GM18502 (cell line): ENCODE data around the gene ENOX2.
"Not testable (repeated sequence)": the region's sequence is repeated elsewhere in the genome, so short reads cannot be mapped to it uniquely, and the experiment has no call there.

Source experiments
- ATAC-seq: cut with Tn5 transposase; IDR thresholded peaks from one replicate; pipeline ENCODE4 v1.9.1; 2021; ENCODE audit warnings: mild to moderate bottlenecking; ENCODE audit not compliant: unreplicated experiment, poor library complexity

The ENOX2 gene, protein sequence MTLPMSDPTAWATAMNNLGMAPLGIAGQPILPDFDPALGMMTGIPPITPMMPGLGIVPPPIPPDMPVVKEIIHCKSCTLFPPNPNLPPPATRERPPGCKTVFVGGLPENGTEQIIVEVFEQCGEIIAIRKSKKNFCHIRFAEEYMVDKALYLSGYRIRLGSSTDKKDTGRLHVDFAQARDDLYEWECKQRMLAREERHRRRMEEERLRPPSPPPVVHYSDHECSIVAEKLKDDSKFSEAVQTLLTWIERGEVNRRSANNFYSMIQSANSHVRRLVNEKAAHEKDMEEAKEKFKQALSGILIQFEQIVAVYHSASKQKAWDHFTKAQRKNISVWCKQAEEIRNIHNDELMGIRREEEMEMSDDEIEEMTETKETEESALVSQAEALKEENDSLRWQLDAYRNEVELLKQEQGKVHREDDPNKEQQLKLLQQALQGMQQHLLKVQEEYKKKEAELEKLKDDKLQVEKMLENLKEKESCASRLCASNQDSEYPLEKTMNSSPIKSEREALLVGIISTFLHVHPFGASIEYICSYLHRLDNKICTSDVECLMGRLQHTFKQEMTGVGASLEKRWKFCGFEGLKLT

DNA sequence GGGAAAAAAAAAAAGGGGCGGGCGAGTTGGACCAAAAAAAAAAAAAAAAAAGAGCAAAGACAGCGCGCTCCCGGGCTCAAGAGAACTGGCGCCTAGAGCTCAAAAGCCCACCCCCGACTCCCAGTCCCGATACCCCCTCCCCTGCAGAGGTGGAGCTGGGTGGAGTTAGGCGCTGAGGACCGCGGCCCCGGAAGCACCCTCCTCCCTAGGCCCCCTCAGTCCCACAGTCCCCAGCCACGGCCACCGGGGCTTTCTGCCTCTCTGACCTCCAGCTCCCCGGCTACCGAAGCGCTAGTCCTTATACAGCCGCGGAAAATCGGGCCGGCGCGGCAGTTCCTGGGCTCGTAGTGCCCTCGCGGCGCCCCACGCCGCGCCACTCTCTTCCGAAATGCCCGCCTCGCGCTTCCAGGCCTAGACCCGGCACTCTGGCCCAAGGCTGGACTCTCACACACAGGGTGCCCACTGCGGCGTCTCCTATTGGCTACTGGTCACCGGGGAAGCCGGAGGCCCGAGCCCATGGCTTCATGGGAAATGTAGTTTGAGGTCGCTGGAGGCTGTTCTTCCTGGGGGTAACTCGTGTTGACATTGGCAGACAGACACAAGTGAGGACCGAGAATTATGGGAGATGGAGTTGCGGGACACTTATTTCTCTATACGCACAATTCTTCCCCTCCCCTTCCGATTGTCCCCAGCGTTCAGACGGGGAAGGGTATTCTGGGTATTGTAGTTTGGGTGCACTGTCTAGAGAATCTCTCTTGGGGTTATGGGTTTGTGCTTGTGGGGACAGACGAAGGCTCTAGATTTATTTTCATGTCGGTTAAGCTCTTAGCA lies at the start of gene ENOX2:
Gene ENOX2 (minus strand): TSS at position 427 of the 831 bp plus-strand sequence. CDS start 199,993 bp downstream, outside the sequence.
- ATAC-seq, result peak; percentile 98

DNA sequence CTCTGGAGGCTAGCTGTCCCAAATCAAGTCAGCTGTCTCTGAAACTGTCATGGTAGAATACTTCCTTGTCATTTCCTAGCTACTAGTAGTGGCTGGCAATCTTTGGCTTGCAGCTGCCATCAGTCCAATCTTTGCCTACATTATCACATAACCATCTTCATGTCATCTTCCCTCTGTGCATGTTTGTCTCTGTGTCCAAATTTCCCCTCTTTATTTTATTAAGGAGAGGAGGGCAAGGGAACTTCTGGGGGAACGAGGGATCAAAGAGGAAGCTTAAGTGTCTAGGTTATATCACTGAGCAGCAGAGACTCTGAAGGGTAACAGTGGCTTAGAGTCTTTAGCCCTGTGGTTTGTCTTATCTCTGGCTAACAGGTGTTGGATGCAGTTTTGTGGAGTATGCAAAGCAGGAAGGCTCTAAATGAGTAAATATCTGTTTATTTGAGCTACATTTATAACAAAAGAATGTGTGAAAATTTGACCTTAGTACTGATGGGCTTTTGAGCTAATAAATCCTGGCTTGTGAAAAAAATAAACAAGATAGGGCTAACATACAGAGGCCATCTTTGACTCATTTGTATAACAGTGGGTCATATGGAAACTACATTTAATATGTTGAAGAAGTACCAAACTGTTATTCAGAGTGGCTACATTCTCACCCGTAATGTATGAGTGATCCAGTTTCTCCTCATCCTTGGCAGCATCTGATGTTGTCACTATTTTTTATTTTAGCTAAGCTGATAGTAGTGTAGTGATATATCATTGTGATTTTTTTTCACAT lies 49.4 kb upstream of the ENOX2 start:
- ATAC-seq, result peak; percentile 97

DNA sequence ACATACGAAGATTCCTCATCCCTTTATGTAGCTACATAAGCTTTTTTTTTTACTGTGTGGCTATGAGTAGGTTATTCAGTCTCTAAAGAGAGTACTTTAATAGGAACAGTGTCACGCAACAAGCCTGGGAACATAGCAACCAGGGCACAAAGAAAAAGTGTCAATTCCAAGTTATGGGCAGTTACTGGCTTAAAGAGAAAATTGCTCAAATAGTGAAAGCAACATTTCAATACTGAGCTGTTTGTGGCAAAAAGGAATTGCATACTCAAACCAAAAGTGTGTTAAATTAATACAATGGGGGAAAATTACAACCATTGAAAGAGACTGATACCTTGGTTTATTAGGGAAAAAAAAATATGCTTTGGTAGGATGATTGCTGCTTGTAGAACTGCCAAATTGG lies 41.2 kb upstream of the ENOX2 start:
- no peak for ATAC-seq

DNA sequence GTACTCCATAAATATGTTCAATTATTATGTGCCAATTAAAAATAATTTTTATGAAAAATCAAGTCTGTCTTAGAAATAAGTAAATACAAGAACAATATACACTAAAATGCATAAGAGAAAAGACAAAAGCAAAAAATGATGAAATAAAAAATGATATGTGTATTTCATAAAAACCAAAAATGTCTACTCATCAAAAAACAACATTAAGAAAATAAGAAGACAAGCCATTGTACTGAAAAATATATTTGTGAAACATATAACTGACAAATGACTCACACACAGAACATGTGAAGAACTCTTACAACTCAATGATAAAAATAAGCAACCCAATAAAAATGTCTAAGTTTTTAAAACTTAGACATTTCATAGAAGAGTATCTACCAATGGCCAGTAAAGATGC lies 34.1 kb upstream of the ENOX2 start:
- no peak for ATAC-seq

DNA sequence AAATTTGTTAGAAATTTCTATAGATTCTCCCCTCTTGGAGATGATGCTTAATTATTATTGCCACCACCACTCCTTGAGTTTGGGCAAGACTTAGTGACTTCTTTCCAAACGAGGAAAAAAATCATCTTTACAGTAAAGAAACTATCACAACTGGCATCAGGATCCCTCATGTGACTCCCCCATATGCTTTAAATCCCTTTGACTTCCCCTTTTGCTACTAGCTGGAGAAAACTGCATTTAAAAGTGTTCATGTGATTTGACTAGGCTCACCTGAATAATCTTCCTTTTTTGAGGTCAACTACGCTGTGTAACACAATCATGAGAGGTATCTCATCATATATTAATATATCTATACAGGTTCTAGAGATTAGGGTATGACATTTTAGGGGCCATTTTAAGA lies 30.3 kb upstream of the ENOX2 start:
- ATAC-seq, result no peak

DNA sequence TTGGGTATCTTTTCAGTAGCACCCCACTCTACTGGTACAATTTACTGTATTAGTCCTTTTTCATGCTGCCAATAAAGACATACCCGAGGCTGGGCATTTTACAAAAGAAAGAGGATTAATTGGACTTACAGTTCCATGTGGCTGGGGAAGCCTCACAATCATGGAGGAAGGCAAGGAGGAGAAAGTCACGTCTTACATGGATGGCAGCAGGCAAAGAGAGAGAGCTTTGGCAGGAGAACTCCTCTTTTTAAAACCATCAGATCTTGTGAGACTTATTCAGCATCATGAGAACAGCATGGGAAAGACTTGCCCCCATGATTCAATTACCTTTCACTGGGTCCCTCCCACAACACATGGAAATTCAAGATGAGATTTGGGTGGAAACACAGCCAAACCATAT lies 17.4 kb upstream of the ENOX2 start:
- ATAC-seq, result not testable (repeated sequence)

DNA sequence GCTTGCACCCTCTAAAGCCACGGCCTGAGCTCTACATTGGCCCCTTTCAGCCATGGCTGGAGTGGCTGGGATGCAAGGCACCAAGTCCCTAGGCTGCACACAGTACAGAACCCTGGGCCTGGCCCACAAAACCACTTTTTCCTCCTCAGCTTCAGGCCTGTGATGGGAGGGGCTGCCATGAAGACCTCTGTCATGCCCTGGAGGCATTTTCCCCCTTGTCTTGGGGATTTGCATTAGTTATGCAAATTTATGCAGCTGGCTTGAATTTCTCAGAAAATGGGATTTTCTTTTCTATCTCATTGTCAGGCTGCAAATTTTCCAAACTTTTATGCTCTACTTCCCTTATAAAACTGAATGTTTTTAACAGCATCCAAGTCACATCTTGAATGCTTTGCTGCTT lies 16.7 kb upstream of the ENOX2 start:
- not testable (repeated sequence) for ATAC-seq

DNA sequence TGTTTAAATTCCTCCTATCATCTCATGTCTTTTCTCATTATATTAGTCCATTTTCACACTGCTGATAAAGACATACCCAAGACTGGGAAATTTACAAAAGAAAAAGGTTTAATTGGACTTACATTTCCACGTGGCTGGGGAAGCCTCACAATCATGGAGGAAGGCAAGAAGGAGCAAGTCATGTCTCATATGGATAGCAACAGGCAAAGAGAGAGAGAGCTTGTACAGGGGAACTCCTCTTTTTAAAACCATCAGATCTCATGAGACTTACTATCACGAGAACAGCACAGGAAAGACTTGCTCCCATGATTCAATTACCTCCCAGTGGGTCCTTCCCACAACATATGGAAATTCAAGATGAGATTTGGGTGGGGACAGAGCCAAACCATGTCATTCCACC lies 15.5 kb upstream of the ENOX2 start:
- not testable (repeated sequence) for ATAC-seq

DNA sequence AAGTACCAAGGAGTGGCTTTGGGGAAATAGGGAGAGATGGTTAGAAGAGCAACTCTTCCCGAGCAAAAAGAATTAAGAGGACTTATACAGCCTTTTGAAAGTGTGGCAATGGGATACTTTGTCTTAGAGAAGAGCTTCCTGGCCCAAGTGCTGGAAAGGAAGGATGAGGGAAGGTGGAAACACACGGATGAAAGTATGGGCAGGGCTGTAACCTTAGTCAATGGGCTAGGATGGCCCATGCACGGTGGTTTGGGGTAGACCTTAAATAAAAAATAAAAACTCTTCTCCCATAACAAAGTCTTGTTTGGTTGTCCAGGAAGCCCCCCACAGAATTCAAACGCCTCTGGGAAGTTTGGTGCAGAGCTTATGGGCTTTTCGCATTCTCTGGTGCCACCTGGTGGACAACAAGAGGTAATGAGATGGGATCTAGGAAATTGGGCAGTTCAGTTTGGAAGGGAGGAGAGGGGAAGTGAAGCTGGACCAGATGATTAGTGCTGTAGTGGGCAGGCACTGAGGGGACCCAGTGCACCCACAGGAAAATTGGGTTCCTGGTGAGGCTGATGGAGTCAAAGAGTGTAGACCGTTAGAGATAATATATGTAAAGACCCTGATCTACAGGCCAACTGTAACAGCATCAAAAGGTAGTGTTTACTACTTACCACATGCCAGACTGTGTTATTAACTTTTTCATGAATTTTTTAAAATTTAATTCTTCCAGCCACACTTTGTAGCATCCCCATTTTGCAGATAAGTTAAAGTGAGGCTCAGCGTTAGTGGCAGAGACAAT lies 13.8 kb upstream of the ENOX2 start:
- peak; percentile 85 for ATAC-seq

DNA sequence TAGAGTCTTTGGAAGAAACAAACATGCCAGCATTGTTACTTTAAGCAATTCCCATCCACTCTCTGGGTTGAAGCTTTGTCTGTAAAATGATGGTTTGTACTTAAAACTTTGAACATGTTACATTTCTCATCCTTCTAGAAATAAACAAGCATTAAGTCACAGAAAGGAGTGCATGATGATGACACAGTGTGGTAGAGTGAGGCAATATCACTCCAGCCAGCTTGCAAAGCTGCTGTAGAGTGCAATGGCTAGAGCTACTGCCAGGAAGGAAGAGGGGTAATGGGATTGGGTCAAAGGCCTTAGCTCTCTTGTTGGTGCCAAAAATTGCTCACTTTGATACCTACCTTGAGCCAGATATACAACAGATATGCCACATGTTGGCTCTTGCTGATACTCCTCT lies 12.3 kb upstream of the ENOX2 start:
- ATAC-seq, result no peak

DNA sequence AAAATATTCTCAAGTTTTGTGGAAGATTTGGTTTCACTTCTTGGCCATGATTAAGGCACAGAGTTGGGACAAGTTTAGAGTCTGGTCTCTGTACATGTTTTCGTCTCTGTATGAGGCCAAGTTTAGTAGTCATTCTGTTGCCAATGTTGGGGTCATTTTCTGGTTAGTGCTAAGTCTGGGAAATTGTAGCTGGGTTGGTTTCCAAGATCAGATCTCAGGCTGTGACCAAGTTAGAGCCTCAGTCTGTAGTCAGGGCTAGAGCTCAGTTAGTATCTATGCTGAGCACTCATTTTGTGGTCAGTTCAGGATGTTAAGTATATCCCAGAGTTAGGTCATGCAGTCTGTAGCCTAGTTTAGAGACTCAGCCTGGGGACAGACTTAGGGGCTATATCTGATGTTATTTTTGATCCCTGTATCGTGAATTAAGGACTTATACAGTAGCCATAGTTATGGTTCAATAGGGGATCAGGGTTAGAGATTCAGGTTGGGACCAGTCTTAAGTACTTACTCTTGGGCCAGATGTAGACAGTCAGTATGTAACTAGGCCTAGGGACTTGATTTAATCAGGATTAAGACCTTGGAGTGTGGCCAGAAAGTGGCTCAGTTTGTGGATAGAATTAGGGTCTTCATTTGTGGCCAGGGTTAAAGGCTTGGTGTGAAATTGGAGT lies 6.6 kb upstream of the ENOX2 start:
- ATAC-seq, result no peak

DNA sequence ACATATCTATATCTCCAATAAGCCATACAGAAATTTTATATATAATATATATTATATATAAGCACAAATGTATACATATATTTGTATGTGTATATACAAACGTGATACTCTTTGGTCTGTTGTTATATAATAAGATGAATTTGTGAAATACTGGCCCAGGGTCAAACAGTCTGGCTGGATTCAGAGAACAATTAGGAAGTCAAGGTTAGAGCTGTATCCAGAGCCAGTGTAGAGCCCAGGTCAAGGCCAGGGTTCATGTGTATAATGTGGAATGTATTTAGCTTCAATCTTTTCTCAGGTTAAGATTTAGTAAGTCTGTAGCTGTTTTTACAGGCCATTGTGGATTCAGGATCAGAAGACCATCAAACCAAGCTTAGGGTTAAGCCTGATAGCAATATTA lies 3.8 kb upstream of the ENOX2 start:
- no peak for ATAC-seq

DNA sequence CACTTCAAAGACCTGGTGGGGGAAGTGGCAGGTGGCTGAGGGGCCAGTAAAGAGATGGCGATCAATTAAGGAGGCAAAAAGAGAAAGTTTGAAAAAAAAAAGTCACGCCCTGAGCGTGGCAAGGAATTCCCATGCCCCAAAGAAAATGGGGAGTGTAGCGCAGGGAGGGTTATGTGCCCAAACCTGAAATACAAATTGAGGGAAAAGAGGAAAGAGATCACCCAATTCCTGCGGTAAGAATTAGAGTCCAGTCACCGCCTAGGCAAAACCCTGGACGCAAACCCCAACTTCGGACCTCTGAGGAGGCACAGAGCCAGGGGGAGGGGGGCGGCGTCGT lies 595 bp downstream of the ENOX2 start:
- no peak for ATAC-seq

DNA sequence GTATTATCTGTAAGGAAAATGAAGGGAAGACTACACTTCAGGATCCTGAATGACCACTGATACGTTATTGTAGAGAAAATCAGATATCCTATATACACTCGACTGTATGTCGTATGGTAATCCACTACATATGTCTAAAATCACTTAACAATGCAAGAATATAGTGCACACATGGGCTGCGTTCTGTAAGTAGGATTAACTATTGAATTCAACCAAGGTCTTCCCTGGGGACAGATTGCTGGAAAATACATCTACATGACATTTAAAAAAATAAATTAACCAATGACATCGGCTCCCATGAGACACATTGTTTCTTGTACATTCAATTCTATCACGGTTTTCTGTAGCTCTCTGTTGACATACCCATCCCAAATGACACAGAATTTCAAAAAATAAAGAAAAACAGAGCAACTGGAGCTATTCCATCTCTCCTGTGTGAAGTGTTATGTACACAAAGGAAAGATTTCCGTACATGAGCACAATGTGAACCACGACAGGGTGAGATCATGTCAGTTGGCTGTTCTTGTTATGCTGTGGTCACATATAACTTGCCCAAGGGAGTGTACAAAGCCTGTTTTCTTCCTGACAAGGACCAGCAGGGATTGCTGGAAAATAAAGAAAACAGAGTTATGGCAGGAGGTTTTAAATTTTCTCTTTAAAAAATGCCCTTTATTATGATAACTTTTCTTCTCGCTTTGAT lies 6.1 kb downstream of the ENOX2 start:
- no peak for ATAC-seq

DNA sequence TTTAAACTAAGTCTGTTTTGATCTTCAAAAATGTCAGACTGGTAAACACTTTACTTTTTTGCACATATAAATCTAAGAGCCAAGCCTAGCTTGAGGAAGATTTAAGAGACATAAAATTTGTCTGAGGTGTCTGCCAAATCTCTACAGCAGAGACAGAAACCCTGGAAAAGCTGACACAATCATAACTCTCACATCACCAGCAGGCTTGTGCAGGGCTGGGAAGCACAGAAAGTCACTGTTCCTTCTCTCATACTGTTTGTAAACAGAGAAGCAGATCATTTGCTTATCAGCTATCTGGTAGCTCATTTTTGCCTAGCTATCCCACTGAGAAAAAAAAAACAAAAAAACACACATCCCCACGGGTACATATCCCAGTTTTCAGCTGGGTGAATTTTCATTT lies 7.0 kb downstream of the ENOX2 start:
- no peak for ATAC-seq

DNA sequence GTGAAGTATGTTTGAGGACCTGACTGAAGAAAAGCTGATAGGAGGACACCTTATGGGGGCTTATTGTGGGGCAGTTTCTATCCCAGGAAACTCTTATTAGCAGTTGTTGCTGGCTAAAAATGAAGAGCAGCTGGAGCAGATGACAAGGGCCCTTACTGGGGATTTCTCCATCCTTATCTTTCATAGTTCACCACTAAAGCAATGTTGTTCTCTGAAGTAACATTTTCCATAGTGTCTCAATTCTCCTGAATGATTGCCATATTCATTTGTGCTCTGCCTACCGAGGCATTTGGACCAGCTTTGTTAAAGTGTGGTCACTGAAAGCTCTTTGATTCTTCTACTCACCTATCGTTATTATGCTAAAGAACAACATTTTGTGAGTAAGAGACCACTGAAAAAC lies 7.7 kb downstream of the ENOX2 start:
- ATAC-seq, result no peak

DNA sequence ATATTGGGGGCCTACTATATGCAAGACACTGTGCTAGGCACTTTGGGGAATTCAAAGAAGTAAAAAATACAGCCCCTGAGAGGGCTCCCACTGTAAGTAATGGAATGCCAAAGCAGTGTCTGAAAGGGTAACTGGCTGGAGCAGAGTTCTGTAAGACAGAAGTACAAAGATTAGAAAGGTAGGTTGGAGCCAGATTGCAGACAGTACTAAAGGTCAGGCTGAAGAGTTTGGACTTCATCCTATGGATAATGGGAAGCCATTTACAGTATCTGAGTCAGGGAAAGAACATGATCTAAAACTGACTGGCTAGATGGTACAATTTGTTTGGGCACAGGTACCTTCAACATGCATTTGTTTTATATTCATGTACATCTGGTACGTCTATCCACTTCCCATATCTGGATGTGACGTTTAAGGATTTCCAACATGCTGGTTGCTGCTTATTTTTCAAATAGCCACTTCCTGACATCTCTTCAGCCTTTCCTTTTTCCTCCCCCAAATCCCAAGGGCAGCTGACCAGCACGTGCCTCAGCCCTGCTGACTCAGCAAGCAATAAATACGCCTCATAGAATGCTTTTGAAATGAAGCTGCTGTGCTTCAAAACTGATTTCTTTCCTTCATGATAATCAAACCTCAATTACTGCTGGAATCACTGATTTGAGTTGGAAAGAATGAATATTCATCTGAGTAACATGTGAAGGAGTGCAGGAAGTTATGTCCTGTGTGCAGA lies 9.5 kb downstream of the ENOX2 start:
- no peak for ATAC-seq

DNA sequence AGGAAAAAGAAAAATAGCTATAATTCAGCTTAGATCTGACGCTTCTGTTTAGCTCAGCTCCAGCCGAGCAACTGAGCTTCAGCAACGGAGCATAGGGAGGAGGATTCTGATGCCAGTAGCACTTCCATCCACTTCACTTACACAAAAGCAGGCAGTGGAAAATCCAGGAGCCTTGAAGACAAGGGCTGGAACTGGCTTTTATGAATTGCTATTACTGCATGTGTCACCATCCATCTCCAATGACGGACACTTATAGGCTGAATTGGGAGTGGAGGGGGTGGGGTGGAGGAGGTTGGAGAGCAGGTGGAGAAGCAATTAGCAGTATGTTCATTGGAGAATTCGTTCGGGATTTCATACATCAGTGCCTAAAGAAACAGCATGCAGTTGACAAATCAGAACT lies 15.6 kb downstream of the ENOX2 start:
- ATAC-seq, result no peak
